Activated T-helper 2 cell treated with anti-CD3 and anti-CD28 coated beads, Interferon-gamma antibody, Interleukin-2, Interleukin-4, amounts not matched to agents 10 μg/mL and 5 μg/mL and 100 μg/mL, durations not matched to agents 14 hours and 24 hours and 36 hours (primary cell): ENCODE results near the gene PKP3. TPM values are rescaled to one million over a fixed set of nuclear protein-coding genes. Genes with fewer than 3 reads are reported as not detected.
"Not testable (repeated sequence)": the region's sequence is repeated elsewhere in the genome, so short reads cannot be mapped to it uniquely, and the experiment has no call there.

Source experiments
- DNase-seq: peaks from one replicate; pipeline ENCODE4 v3.0.0; 2021; ENCODE audit warnings: low spot score
- H3K27ac Mint-ChIP-seq: one replicate; pipeline ENCODE4 v1.8.0; 2021; ENCODE audit warnings: mixed read lengths
- H3K27me3 Mint-ChIP-seq: one replicate; pipeline ENCODE4 v1.8.0; 2021; ENCODE audit warnings: low read depth, mixed read lengths
- H3K36me3 Mint-ChIP-seq: one replicate; pipeline ENCODE4 v1.8.0; 2021; ENCODE audit warnings: low read depth, mixed read lengths
- H3K4me1 Mint-ChIP-seq: one replicate; pipeline ENCODE4 v1.8.0; 2021; ENCODE audit warnings: low read depth, mixed read lengths
- H3K4me3 Mint-ChIP-seq: one replicate; pipeline ENCODE4 v1.8.0; 2021; ENCODE audit warnings: low read depth, mild to moderate bottlenecking, moderate library complexity, mixed read lengths
- H3K9me3 Mint-ChIP-seq: one replicate; pipeline ENCODE4 v1.8.0; 2021; ENCODE audit warnings: mixed read lengths
- intact Hi-C: fragments of 100-400 bp; cut with micrococcal nuclease; formaldehyde crosslinking; loops from one replicate; pipeline ENCODE4 v1.15.1; 2023
- total RNA-seq: library from RNA; stranded (reverse); gene quantifications from 2 replicates; pipeline ENCODE4 v1.2.3, GENCODE V29; 2022

The PKP3 gene
- total RNA-seq, 1 donor from 2014 or later = not detected

DNA sequence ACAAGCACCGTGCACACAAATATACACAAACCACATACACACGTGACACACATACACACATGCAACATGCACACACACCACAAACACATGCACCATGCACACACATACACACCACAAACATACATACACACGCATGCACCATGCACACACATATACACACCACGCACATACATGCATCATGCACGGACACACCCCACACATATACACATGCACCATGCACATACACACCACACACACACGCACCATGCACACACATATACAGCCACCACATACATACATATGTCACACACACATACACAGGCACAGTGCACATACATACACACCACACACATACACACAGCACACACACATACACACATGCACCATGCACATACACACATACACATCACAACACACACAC, 37.4 kb upstream of the PKP3 start:
- peaks cover 2% of the 10 kb centered on the region for H3K27me3 Mint-ChIP-seq
- no peak overlapping the region for H3K27ac Mint-ChIP-seq
- H3K9me3 Mint-ChIP-seq = no peaks in the 10 kb centered on the region
- intact Hi-C loops = loop anchor here (2.0 to 5.0 kb wide), 3 partner anchors 44 to 149 kb away; partner anchors contain the start of genes BET1L and RIC8A
- DNase-seq = no peak
- no peaks in the 10 kb centered on the region for H3K36me3 Mint-ChIP-seq
- no peak overlapping the region for H3K4me3 Mint-ChIP-seq
- H3K4me1 Mint-ChIP-seq = peaks cover 24% of the 10 kb centered on the region

DNA sequence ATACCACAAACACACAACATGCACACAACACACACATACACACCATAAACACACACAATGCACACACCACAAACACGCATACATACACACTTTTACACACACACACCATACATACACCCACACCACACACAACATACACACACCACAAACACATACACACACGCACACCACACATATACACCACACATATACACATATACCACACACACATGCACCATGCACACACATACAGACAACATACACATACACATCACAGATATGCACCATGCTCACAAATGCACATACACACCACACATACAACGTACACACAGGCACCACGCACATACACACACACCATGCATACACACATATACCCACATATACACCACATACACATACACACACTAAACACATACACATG, 36.4 kb upstream of the PKP3 start:
- no peak overlapping the region for H3K27ac Mint-ChIP-seq
- no peak overlapping the region for H3K4me3 Mint-ChIP-seq
- DNase-seq = no peak
- intact Hi-C loops = loop anchor here (2.0 to 5.0 kb wide), 3 partner anchors 45 to 150 kb away; partner anchors contain the start of genes BET1L and RIC8A
- H3K27me3 Mint-ChIP-seq = peaks cover 2% of the 10 kb centered on the region
- H3K36me3 Mint-ChIP-seq = no peaks in the 10 kb centered on the region
- H3K4me1 Mint-ChIP-seq = peaks cover 20% of the 10 kb centered on the region
- no peaks in the 10 kb centered on the region for H3K9me3 Mint-ChIP-seq

GRCh38 chr11:358129-358800, 35.7 kb upstream of the PKP3 start:
- H3K27me3 Mint-ChIP-seq = peaks cover 2% of the 10 kb centered on the region
- peaks cover 13% of the 10 kb centered on the region for H3K4me1 Mint-ChIP-seq
- no peak overlapping the region for H3K4me3 Mint-ChIP-seq
- intact Hi-C loops = loop anchor here (5.0 kb wide), 2 partner anchors 91 to 151 kb away; partner anchors contain the start of genes BET1L and RIC8A
- H3K36me3 Mint-ChIP-seq = no peaks in the 10 kb centered on the region
- DNase-seq = no peak
- H3K27ac Mint-ChIP-seq = no peak overlapping the region
- H3K9me3 Mint-ChIP-seq = no peaks in the 10 kb centered on the region

DNA sequence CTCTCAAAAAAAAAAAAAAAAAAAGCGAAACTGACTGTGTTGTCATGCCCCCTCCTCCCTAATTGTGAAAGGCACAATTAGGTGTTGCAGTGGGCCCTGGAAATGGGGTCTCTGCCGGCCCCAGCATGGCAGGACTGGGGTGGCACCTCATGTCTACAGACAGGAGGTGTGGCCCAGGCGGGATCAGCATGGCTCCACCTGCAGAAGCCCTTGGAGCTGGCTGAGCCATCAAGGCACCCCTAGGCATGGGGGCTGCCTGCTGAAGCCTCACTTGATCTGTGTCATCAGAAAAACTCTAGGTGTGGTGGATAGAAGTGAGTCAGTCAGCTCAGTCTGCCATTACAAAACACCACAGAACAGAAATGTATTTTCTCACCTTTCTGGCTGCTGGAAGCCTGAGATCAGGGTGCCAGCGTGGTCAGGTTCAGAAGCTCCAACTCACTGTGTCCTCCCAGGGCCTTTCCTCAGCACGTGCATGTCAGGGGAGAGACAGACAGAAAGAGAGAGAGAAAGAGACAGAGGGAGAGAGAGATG, 34.8 kb upstream of the PKP3 start:
- Mint-ChIP-seq H3K27ac (no peak overlapping the region), H3K9me3 (no peaks in the 10 kb centered on the region), H3K4me3 (no peak overlapping the region), H3K27me3 (peaks cover 2% of the 10 kb centered on the region), H3K36me3 (no peaks in the 10 kb centered on the region), H3K4me1 (peaks cover 6% of the 10 kb centered on the region)
- no peak for DNase-seq
- intact Hi-C loops = loop anchor here (5.0 kb wide), 2 partner anchors 92 to 152 kb away; partner anchors contain the start of genes BET1L and RIC8A

DNA sequence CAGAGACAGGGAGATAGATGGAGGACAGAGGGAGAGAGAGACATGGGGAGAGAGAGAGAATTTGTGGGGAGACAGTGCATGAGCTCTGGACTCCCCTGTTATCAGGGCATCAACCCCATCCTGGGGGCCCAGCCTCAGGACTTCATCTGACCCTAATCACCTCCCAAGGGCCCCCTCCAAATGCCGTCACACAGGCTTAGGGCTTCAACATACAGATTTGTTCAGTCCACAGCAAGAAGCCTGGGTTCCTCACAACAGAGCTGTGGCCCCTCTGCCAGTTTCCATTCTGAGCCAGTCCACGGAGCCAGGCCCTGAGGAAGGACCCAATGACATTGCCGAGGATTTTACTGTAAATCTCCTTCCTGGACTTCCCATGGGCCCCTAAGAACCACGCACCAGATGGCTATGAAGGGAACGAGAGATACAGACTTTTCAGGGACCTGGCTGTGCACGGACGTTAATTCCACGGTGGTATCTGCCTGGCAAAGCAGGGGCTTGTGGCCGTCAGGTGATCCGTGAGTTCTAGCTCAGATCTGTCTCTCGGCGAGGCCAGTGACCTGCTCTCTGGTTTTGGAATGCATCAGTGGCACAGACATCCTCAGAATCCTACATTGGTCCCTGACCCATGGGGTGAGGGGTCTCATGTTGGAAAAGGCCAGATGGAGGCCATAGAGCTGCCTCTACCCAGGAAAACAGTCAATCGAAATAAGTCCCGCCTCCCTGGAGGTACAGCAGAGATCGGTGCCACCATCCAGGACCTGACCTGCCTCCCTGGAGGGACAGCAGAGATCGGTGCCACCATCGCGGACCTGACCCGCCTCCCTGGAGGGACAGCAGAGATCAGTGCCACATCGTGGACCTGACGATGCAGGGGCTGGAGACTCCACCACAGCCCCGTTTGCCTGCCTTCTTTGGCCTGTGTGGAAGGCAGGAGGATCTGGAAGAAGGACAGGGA, 33.4 kb upstream of the PKP3 start:
- no peak overlapping the region for H3K4me3 Mint-ChIP-seq
- H3K9me3 Mint-ChIP-seq = no peaks in the 10 kb centered on the region
- peaks cover 1% of the 10 kb centered on the region for H3K4me1 Mint-ChIP-seq
- no peaks in the 10 kb centered on the region for H3K36me3 Mint-ChIP-seq
- peaks cover 2% of the 10 kb centered on the region for H3K27me3 Mint-ChIP-seq
- intact Hi-C loops = no loop called here
- H3K27ac Mint-ChIP-seq = no peak overlapping the region
- no peak for DNase-seq

DNA sequence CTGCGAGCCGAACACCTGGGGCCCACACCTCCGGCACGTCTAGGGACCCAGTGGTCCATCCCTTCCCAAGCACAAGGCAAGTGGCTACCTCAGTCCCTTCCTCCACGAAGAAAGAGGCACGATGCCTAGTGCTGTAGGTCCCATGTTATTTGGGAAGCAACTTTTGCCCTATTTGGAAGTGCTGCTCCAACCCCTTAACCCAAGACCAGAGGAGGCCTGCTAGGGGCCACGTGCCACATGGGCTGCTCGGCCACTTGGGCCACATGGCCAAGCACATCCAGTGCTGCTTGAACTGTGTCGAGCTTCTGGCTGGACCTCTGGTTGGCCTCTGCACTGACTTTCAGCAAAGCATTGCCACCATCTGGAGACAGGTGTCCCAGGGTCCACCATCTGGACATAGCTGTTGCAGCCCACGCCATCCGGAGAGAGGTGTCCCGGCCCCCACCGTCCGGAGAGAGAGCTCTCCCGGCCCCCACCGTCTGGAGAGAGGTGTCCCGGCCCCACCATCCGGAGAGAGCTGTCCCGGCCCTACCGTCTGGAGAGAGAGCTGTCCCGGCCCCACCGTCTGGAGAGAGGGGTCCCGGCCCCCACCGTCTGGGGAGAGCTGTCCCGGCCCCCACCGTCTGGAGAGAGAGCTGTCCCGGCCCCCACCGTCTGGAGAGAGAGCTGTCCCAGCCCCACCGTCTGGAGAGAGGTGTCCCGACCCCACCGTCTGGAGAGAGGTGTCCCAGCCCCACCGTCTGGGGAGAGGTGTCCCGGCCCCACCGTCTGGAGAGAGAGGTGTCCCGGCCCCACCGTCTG, 31.2 kb upstream of the PKP3 start:
- no peak for DNase-seq
- intact Hi-C loops = no loop called here
- Mint-ChIP-seq H3K9me3 (no peaks in the 10 kb centered on the region), H3K36me3 (no peaks in the 10 kb centered on the region), H3K27ac (no peak overlapping the region), H3K4me1 (peaks cover 2% of the 10 kb centered on the region), H3K27me3 (peaks cover 18% of the 10 kb centered on the region), H3K4me3 (no peak overlapping the region)

GRCh38 chr11:363443-363805, 30.6 kb upstream of the PKP3 start:
- H3K4me1 Mint-ChIP-seq, intact Hi-C loops, H3K9me3 Mint-ChIP-seq, H3K27ac Mint-ChIP-seq, H3K36me3 Mint-ChIP-seq, DNase-seq, H3K4me3 Mint-ChIP-seq: not testable (repeated sequence)
- H3K27me3 Mint-ChIP-seq = peaks cover 24% of the 10 kb centered on the region

DNA sequence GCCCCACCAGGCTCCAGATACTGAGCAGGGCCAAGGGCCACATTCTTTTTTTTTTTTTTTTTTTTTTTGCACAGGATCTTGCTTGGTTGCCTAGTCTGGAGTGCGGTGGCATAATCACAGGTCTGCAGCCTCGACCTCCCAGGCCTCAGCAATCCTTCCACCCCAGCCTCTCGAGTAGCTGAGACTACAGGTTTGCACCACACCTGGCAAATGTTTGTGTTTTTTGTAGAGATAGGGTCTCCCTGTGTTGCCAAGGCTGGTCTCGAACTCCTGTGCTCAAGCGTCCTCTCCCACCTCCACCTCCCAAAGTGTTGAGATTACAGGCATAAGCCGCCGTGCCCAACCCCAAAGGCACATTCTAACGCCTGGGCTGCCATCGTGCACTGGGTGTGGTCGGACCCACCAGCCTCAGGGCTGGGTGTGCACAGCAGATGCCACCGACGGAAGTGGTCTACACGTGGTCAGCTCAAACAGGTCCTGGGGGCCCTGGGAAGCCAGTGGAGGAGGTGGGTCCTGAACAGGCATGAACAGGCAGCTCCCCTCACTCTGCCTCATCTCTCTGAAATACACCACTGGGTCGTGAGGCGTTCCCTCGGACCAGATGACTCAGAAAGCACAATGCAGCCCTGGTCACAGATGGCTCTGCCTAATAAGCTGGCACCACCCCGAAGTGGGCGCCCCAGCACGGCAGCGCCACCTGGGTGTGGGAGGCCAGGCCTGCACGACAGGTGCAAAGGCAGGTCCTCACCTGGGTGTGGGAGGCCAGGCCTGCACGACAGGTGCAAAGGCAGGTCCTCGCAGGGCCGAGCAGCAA, 29.9 kb upstream of the PKP3 start:
- no peaks in the 10 kb centered on the region for H3K36me3 Mint-ChIP-seq
- DNase-seq = peak; percentile 24
- no peak overlapping the region for H3K27ac Mint-ChIP-seq
- H3K27me3 Mint-ChIP-seq = peaks cover 27% of the 10 kb centered on the region
- H3K9me3 Mint-ChIP-seq = no peaks in the 10 kb centered on the region
- H3K4me1 Mint-ChIP-seq = peaks cover 6% of the 10 kb centered on the region
- no peak overlapping the region for H3K4me3 Mint-ChIP-seq
- intact Hi-C loops = no loop called here

- Mint-ChIP-seq H3K27me3 (peaks cover 27% of the 10 kb centered on the region), H3K9me3 (no peaks in the 10 kb centered on the region), H3K36me3 (no peaks in the 10 kb centered on the region), H3K4me1 (peaks cover 5% of the 10 kb centered on the region), H3K27ac (no peak overlapping the region), H3K4me3 (no peak overlapping the region)
- DNase-seq = no peak
- intact Hi-C loops = no loop called here
Observed at GRCh38 chr11:364991-365725, 28.9 kb upstream of the PKP3 start.

- Mint-ChIP-seq H3K4me1 (peaks cover 8% of the 10 kb centered on the region), H3K27me3 (peaks cover 33% of the 10 kb centered on the region), H3K4me3 (no peak overlapping the region), H3K36me3 (no peaks in the 10 kb centered on the region), H3K27ac (no peak overlapping the region), H3K9me3 (no peaks in the 10 kb centered on the region)
- DNase-seq = no peak
- intact Hi-C loops = no loop called here
Observed at GRCh38 chr11:365831-366230, 28.2 kb upstream of the PKP3 start.

GRCh38 chr11:367956-368413, 26.0 kb upstream of the PKP3 start:
- no peaks in the 10 kb centered on the region for H3K9me3 Mint-ChIP-seq
- DNase-seq = no peak
- peaks cover 39% of the 10 kb centered on the region for H3K27me3 Mint-ChIP-seq
- peak overlapping the region; percentile 61 for H3K4me3 Mint-ChIP-seq
- H3K4me1 Mint-ChIP-seq = peaks cover 8% of the 10 kb centered on the region
- H3K36me3 Mint-ChIP-seq = no peaks in the 10 kb centered on the region
- no peak overlapping the region for H3K27ac Mint-ChIP-seq
- intact Hi-C loops = no loop called here
